Measurements from ENCODE around the gene BSN.

The BSN gene

DNA sequence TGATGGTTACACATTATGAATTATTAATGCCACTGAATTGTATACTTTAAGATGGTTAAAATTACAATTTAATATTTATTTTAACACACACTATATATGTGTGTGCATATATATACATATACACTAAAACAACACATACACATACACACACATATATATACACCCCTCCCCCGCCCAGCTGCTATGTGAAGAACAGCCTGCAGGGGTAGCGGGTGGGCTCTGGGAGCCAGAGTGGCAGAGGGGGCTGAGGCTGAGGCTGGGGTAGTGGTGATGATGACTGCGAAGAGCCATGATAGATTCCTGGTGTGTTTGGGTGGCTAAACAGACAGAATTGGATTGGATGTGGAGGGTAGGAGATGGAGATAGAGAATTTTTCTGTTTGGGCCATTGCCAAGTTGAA is 80.5 kb downstream of the BSN start:
- DNase-seq, result no peak

DNA sequence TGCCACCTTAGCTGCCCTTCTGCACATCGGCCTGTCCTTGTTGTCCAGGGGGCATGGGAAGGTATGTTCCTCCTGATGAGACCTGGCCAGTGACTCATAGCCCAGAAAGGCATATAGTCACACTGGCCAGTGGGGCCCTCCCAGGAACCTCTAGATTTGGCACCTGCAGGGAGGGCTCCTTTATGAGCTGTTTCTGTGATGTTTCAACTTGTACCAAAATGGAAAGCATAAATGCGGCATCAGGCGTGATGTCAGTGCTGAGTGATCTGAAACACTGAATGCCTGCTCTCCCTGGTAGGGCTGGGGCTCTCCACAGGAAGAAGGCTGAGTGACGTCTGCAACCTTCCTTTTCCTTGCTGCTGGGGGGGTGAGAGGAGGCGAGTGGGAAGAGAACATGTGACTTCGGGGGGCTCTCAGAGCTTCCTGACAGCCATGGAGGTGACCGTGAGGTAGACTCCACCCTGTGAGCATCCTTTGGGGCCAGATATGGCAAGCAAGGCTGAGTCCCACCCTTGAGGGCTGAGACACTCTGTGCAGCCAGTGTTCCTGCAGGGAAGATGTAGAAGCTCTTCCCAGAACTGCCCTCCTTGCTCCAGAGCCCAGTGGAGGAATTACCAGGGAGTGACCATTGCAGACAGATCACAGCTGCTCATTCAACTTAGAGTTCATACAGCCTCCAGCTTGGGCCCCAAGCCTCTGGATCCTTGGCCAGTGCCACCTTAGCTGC is 82.8 kb downstream of the BSN start:
- no peak for DNase-seq

DNA sequence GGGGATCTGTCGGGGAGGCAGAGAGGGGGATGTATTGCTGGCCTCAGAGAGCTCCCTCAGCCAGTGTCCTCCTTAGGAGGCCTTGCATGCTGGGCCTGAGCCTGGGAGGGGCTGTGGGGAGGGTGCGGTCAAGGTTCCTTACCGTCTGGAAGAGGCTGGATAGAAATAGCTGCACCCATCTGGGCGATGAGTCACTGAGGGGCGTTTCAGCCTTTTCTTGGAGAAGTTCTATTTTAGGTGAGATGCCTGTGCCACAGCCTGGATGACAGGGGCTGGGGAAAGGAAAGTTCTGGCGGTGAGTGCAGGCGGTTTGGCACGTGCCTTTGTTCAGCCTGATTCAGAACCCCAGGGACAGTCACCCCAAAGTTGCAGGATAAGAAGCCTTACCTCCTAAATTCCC is 84.2 kb downstream of the BSN start:
- DNase-seq, result no peak

DNA sequence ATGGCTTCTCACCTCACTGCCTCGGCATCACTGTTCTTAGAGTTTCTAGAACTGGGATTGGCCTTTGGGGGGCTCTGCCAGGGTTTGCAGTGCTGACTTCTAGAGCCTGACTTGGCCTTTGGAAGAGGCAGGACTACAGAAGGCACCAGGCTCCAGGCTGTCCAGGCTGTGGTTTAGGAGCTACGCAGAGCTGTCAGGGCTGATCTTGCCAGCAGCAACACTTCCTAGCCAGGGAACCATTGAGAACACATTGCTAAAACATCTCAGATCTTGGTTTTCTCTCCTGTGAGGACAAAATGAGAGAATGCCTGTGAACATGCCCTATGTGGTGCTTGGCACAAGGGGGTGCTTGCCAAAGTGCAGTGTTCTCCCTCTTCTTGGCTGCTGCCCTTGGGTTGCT is 85.3 kb downstream of the BSN start:
- DNase-seq, result no peak

DNA sequence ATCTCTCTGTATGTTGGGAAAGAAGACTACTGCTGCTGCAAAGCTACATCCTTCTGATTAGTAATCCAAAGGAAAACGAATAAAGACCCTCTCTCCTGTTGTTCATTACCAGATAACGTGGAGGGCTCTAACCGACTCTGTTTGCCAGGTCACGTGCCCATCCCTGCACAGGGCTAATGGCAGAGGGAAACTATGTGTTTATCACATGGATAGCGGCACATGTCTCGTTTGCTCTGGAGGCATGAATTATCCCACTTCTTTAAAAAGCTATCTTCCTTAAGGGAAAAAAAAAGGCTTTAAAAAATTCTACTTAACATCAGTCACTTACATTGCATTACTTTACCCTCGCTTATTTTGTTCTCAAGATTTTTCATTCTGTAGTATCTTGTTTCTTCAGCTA is 87.0 kb downstream of the BSN start:
- no peak for DNase-seq

DNA sequence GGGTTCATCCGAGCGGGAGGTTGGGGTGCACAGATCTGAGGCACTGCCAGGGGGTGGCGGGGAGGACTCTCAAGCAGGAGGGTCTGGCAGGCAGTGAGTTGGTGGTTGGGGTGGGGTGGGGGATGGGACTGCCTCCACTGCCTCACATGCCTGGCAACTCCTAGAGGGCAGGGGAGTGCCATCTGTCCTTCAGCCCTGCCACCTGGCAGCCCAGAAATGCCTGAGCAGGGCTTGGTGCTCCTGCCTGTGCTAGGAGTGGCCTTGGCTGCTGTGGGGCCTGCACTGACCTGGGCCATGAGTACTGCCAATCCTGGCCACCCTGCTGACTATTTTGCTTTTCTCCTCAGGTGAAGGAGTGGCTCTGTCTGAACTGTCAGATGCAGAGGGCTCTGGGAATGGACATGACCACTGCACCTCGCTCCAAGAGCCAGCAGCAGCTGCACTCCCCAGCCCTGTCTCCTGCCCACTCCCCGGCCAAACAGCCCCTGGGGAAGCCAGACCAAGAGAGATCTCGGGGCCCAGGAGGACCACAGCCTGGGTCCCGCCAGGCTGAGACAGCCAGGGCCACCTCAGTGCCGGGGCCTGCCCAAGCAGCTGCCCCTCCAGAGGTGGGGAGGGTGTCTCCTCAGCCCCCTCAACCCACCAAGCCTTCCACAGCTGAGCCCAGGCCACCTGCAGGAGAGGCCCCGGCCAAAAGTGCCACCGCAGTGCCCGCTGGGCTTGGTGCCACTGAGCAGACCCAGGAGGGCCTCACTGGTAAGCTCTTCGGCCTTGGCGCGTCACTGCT is 87.8 kb downstream of the BSN start:
- DNase-seq, result no peak

DNA sequence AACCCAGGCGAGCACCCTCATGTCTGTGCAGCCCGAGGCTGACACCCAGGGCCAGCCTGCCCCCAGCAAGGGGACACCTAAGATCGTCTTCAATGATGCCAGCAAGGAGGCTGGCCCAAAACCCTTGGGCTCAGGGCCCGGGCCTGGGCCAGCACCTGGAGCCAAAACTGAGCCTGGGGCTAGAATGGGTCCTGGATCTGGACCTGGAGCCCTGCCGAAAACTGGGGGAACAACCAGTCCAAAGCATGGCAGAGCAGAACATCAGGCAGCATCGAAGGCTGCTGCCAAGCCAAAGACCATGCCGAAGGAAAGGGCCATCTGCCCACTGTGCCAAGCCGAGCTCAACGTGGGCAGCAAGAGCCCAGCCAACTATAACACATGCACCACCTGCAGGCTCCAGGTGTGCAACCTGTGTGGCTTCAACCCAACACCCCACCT is 88.5 kb downstream of the BSN start:
- no peak for DNase-seq

DNA sequence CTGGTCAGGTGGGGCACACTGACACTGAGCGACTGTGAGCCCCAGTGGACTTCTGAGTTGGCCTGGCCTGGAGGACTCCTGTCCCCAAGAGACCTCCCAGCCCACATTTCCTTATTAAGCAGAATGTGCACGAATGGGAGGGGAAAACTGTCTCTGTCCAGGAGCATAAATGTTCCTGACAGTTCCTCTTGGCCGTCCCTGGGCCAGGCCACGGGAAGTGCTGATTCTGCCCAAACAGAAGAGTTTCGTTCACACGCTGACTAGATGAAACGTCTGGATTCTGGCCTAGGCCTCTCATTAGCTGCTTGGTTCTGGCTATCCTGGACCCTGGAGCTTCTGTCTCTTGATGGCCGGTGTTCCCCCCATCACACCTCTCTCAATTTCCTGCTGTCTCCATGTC is 90.4 kb downstream of the BSN start:
- no peak for DNase-seq

DNA sequence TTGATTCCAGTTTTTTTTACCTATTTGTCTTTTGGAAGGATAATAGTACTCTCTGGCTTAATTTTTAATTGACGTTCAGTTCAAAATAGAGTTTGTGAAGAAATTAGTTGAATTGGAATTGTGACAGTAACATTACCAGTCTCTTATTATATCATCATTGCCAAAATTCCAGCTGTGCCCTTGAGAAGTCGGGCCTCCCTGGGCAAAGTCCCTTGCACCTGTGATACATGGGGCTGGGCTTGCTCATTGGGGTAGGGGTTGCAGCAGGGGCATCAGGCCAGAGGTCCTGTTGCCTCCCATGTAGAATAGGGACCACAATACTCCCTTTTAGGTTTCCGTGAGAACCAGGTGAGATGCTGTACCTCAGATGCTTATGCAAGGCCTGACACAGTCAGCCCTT is 92.0 kb downstream of the BSN start:
- DNase-seq, result no peak

DNA sequence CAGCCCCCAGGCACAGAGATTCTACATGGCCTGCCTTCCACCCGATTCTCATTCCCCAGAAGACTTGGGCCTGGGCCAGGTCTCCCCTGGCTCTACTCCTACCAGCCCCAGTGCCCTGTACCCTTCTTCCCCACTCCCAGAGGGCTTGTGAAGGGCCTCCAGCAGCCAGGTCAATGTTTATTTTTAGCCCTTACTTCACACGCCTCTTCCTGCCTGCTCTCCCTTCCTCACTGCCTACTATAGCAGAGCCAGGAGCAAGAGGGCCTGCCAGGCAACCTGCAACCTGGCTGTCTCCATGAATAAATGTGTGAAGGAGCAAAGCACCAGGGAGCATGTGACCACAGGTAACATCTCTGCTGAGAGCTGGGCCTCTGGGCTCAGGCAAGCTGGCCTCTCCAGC is 93.5 kb downstream of the BSN start:
- no peak for DNase-seq

DNA sequence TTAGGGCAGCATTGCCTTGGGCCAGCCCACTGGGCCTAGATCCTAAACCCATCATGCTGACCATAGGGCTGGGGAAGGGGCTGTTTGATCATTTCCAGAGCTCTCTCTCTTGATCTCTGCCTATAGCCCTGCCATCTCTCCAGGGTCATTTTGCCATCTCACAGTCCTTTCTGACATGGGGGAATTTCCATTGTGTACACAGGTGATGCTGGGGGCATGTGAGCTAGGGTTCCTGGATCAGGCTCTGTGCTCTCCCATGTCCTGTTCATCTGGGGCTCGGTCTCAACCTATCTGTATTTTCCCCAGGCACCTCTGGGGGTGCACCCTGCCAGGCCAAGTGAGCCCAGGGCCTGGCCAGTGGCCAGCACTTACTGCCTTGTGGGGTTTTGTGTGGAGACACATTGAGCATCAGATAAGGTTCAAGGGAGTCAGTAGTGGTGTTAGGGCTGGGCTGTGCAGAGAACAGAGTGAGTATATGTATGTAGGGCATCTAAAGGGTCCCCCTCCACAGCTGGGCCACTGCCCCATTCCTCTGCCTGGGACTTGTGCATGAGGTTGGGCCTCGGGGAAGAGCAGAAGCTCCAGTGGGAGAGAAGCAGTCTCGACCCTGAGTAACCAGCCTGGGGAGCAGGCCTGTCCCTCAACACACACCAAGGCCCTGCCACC is 94.2 kb downstream of the BSN start:
- no peak for DNase-seq

DNA sequence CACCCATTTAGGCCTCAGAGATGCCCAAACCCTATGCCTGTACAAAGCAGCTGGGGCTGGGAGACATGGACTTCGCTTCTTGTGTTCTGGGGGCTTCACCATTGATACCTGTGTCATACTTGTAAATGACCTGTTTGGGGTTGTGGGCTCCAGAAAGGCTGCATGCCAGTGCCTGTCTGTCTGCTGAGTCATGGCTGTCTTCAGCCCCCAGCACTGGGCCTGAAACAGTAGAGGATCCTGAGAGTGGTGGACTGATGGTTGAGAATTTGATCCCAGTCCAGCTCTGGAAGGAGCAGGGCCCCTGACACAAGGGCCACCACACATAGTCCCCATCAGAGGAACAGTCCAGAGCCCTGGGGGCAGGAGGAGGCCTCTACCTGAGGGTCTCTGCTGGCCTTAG is 95.3 kb downstream of the BSN start:
- DNase-seq, result no peak

DNA sequence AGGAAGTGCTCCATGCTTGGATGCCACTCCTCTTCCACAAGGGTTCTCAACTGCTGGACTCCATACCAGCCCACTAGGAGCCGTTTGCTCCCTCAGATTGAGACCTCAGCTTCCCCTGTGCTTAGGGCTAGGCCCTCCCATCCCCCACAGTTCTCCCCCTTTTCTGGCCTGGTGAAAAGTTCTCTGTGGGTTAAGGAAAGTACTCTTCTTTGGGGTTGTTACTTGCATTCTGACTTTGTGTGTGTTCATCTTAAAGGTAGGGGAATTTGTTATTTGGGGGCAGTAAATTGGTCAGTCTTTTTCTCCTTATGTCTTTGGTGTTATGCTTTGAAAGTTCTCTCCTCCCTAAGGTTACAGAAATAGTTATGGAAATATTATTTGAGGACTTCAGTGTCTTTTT is 95.9 kb downstream of the BSN start:
- DNase-seq, result no peak

DNA sequence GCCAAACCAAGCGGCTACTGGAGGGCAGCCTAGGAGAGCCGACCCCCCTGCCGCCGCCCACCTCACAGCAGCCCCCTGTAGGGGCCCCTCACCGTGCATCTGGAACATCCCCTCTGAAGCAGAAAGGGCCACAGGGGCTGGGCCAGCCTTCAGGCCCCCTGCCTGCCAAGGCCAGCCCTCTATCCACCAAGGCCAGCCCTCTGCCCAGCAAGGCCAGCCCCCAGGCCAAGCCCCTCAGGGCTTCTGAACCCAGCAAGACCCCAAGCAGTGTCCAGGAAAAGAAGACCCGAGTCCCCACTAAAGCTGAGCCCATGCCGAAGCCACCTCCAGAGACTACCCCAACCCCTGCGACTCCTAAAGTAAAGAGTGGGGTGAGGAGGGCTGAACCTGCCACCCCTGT is 96.4 kb downstream of the BSN start:
- DNase-seq, result no peak

DNA sequence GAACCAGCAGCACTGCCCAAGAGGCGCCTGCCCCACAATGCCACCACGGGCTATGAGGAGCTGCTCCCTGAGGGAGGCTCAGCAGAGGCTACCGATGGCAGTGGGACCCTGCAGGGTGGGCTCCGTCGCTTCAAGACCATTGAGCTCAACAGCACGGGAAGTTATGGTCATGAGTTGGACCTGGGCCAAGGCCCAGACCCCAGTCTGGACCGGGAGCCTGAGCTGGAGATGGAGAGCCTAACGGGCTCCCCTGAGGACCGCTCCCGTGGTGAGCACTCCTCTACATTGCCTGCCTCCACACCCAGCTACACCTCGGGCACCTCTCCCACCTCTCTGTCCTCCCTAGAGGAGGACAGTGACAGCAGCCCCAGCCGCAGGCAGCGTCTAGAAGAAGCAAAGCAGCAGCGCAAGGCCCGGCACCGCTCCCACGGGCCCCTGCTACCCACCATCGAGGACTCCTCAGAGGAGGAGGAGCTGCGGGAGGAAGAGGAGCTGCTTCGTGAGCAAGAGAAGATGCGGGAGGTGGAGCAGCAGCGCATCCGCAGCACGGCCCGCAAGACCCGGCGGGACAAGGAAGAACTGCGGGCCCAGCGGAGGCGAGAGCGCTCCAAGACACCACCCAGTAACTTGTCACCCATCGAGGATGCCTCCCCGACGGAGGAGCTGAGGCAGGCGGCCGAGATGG is 98.1 kb downstream of the BSN start:
- no peak for DNase-seq

DNA sequence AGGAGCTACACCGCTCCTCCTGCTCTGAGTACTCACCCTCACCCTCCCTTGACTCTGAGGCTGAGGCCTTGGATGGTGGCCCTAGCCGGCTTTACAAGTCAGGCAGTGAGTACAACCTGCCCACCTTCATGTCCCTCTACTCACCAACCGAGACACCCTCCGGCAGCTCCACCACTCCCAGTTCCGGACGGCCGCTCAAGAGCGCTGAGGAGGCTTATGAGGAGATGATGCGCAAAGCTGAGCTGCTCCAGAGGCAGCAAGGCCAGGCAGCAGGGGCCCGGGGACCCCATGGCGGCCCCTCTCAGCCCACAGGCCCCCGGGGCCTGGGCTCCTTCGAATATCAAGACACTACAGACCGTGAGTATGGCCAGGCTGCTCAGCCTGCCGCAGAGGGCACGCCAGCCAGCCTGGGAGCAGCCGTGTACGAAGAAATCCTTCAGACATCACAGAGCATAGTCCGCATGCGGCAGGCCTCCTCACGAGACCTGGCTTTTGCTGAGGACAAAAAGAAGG is 98.7 kb downstream of the BSN start:
- DNase-seq, result no peak

DNA sequence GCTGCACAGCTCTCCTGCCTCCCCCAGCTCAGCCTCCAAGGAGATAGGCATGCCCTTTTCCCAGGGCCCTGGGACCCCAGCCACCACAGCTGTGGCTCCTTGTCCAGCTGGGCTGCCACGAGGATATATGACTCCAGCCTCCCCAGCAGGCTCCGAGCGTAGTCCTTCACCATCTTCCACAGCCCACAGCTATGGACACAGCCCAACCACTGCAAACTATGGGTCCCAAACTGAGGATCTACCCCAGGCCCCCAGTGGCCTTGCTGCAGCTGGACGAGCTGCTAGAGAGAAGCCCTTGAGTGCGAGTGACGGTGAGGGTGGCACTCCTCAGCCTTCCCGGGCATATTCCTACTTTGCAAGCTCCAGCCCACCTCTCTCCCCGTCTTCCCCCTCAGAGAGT is 99.3 kb downstream of the BSN start:
- DNase-seq, result no peak

DNA sequence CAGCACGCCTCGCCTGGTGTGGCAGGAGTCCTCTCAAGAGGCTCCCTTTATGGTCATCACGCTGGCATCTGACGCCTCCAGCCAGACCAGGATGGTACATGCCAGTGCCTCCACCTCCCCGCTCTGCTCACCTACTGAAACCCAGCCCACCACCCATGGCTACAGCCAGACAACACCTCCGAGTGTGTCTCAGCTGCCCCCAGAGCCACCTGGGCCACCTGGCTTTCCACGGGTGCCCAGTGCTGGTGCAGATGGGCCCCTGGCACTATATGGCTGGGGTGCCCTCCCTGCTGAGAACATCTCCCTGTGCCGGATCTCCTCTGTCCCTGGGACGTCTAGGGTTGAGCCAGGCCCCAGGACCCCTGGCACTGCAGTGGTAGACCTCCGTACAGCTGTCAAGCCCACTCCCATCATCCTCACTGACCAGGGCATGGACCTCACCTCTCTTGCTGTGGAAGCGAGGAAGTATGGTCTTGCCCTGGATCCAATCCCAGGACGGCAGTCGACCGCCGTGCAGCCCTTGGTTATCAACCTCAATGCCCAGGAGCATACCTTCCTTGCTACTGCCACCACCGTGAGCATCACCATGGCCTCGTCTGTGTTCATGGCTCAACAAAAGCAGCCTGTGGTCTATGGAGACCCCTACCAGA is 100.0 kb downstream of the BSN start:
- DNase-seq, result no peak

DNA sequence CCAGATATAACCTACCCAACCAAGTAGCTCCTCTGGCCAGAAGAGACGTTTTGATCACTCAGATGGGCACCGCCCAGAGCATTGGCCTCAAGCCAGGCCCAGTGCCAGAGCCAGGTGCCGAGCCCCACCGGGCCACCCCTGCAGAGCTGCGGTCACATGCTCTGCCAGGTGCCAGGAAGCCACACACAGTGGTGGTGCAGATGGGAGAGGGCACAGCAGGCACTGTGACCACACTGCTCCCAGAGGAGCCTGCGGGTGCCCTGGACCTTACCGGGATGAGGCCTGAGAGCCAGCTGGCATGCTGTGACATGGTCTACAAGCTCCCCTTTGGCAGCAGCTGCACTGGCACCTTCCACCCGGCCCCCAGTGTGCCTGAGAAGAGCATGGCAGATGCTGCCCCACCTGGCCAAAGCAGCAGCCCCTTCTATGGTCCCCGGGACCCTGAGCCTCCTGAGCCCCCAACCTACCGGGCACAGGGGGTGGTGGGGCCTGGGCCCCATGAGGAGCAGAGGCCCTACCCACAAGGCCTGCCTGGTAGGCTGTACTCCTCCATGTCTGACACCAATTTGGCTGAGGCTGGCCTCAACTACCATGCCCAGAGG is 100.8 kb downstream of the BSN start:
- DNase-seq, result no peak

DNA sequence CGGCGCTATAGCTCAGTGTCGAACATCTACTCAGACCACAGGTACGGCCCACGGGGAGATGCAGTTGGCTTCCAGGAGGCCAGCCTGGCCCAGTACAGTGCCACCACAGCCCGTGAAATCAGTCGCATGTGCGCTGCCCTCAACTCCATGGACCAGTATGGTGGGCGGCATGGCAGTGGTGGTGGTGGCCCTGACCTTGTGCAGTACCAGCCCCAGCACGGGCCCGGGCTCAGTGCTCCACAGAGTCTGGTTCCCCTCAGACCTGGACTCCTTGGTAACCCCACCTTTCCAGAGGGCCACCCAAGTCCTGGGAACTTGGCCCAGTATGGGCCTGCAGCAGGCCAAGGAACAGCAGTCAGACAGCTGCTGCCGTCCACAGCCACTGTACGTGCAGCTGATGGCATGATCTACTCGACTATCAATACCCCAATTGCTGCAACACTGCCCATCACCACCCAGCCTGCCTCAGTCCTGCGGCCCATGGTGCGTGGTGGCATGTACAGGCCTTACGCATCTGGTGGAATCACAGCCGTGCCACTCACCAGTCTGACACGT is 101.5 kb downstream of the BSN start:
- DNase-seq, result no peak

DNA sequence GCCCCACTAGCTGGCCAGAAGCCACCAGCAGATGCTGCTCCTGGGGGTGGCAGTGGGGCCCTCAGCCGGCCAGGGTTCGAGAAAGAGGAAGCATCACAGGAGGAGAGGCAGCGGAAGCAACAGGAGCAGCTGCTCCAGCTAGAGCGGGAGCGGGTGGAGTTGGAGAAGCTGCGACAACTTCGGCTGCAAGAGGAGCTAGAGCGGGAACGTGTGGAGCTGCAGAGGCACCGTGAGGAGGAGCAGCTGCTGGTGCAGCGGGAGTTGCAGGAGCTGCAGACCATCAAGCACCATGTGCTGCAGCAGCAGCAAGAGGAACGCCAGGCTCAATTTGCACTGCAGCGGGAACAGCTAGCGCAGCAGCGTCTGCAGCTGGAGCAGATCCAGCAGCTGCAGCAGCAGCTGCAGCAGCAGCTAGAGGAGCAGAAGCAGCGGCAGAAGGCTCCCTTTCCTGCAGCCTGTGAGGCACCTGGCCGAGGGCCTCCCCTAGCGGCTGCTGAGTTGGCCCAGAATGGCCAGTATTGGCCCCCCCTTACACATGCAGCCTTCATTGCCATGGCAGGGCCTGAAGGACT is 102.3 kb downstream of the BSN start:
- DNase-seq, result no peak

Measured in T-helper 2 cell (primary cell).